Stimulated activated CD4-positive, alpha-beta T cell treated with anti-CD3 and anti-CD28 coated beads, Interleukin-15, amount 100 ng/mL, for 48 hours (primary cell): Measurements from ENCODE around the gene RBMS2.

Source experiments
- DNase-seq, 2 donors: peaks; one replicate each; pipeline ENCODE4 v3.0.0-alpha.2; 2020; ENCODE audit warnings: low read depth in 2 of 2

The RBMS2 gene

GRCh38 chr12:56581418-56582145, 60.0 kb downstream of the RBMS2 start:
- DNase-seq, result peak in 1 of 2 donors; percentile 14

GRCh38 chr12:56585098-56585497, 63.5 kb downstream of the RBMS2 start:
- no peak for DNase-seq

DNA sequence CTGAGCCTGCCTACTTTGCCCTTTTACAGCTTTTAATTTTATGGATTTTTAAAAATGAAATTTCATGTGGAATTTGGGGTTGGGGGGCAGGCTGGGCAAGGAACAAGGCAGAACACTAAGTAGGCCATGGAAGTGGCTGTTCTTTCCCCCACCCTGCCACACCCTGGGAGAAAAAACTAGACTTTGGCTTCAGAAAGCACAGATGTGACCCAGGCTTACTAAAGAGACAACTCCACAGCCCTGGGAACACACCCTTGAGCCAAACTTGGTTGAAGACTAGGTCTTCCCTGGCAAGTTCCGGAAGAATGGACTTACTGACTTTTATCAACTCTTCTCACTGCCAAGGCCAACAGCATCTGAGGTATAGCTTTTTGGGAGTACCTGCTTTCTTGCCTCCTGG, 68.2 kb downstream of the RBMS2 start:
- DNase-seq, result no peak

- DNase-seq, result no peak
Measured at GRCh38 chr12:56590237-56590830, 68.7 kb downstream of the RBMS2 start.

GRCh38 chr12:56591126-56591525, 69.5 kb downstream of the RBMS2 start:
- no peak for DNase-seq

- no peak for DNase-seq
Measured at GRCh38 chr12:56591961-56592360, 70.3 kb downstream of the RBMS2 start.

GRCh38 chr12:56593909-56594621, 72.4 kb downstream of the RBMS2 start:
- DNase-seq, result peak in 1 of 2 donors; percentile 54

DNA sequence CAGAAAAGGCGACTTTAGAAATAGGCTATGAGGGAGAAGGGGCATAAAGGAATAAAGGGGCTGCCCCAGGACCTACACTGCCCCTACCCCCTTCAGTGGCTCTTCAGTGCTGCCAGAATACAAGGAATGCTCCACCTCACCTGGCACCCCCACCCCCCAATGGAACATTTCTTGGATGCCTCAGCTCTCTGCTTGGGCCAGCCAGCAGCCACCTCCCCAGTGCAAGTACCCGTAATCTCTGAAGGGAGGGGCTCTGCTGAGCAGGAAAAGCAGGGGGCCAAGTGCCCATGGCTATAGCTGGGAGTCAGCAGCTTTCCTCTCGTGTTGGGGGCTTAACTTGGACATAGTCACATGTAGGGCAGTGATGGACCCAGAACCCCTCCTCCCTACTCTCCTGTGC, 75.2 kb downstream of the RBMS2 start:
- no peak for DNase-seq

GRCh38 chr12:56599041-56599440, 77.4 kb downstream of the RBMS2 start:
- no peak for DNase-seq

DNA sequence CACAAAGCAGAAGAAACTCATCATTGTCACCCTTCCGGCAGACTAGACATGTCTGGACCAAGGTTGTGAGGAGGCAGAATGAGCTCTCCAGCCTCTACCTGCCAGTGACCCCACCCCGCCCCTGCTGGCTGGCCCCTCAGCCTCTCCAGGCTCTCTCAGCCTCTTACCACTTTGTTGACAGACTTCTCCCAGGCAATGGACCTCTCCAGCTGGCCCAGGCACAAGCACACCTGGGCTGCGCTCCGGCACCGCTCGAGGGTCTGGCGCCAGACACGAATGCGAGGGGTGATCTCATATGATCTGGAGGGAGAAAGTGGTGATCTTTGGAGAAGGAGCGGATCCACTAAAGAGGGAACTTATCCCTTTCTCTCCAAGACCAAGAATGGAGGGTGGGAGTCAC, 78.2 kb downstream of the RBMS2 start:
- no peak for DNase-seq

GRCh38 chr12:56600753-56601152, 79.1 kb downstream of the RBMS2 start:
- DNase-seq, result no peak

DNA sequence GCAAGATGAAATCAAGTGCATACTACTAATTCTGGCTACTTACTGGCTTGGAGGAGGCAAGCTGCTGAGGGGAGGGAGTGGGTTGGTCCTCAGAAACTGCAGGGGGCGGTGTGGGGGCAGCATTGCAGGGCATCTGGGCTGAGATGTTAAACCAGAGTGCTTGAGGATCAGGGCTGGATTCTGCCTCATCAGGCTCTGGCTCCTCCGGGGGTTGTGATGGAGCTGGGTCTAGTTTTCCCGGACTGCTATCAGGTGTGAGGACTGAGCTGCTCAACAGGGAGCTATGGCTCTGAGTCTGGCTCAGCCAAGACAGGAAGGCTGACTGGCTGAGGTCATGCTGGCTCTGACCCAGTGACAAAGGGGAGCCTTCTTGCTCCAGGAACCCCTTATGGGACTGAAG, 79.9 kb downstream of the RBMS2 start:
- no peak for DNase-seq

DNA sequence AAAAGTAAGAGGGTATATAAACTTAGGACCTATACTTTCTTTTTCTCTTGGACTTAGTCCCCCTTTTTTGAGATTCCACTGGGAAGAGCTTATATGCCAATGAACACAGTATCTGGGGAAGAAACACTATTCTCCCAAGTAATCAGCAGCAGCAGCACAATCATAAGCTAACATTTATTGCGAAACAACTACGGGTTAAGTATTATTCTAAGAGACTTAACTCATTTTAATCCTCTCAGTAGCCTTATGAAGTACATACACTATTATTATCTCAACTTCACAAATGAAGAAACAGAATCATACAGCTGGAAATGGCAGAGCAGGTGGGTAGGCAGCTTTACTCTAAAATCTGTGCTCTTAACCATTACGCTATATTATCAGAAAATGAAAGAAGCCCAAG, 80.6 kb downstream of the RBMS2 start:
- DNase-seq, result no peak

DNA sequence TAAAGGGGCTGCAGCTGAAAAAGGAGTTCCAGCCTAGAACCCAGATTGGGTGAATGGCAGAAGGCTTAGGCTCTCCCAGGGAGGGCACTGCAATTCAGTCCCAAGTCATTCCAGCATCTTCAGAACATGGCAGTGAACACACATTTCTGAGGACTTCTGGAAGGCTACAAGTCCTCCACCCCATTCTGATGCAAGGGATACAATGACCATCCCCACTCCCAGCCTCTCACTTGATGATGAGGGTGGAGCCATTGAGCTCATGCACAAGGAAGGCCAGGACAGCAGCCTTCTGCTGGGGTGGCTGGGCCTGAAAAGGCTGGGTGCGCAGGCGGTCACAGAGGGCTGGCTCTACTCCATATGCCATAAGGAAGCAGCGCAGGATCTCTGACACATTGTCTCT, 82.7 kb downstream of the RBMS2 start:
- DNase-seq, result no peak

DNA sequence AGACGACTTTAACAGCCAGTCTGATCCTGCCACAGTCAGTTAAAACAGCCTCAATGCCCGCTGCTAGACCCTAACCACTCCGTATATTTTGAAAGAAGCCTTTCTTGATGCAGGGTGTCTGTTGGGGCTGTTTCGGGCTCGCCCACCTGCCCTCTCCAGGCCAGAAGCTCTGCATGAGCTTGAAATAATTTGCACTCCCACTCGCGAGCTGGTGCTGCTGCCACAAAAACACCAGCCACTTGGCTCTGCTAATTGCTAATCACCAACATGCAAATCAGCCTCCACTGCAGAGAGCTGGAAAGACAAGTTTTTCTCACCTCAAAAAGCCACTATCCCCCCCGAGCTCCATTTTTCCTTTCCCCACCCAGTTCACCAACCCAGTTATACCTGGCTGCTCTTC, 93.0 kb downstream of the RBMS2 start:
- no peak for DNase-seq

GRCh38 chr12:56616244-56616643, 94.6 kb downstream of the RBMS2 start:
- DNase-seq, result no peak

GRCh38 chr12:56616925-56617324, 95.3 kb downstream of the RBMS2 start:
- no peak for DNase-seq

- no peak for DNase-seq
Measured at GRCh38 chr12:56622535-56622934, 100.9 kb downstream of the RBMS2 start.

- no peak for DNase-seq
Measured at GRCh38 chr12:56626701-56627100, 105.1 kb downstream of the RBMS2 start.

GRCh38 chr12:56628671-56629458, 107.2 kb downstream of the RBMS2 start:
- no peak for DNase-seq

- no peak for DNase-seq
Measured at GRCh38 chr12:56629459-56630179, 108.0 kb downstream of the RBMS2 start.
